ENCODE data around the gene CBX1.
"Not testable (repeated sequence)": the region's sequence is repeated elsewhere in the genome, so short reads cannot be mapped to it uniquely, and the experiment has no call there.

Gene CBX1

GRCh38 chr17:48123776-48124388, 22.6 kb upstream of the CBX1 start:
- in situ Hi-C loops (cut with MboI; ENCODE audit: low sequenced_read_pairs) = no loop called here

DNA sequence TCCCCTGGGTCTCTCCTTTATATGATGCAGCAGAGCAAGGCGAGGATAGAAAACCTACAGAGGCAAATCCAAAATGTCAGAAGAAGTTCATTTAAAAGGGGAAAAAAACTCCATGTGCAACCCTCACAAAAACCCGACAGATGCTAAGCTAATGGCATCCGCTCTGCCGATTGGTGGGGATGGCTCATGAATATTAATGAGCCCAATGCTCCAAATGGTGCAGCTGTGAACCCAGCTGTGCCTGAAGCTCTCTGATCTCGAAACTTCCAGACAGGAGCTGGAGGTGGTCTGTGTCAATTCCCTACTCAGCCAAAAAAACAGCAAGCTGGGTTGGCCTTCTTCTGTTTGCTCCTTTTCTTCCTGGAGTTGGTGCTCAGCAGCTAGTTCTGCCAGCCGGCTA, 21.8 kb upstream of the CBX1 start:
- in situ Hi-C loops (cut with MboI; ENCODE audit: low sequenced_read_pairs) = no loop called here

DNA sequence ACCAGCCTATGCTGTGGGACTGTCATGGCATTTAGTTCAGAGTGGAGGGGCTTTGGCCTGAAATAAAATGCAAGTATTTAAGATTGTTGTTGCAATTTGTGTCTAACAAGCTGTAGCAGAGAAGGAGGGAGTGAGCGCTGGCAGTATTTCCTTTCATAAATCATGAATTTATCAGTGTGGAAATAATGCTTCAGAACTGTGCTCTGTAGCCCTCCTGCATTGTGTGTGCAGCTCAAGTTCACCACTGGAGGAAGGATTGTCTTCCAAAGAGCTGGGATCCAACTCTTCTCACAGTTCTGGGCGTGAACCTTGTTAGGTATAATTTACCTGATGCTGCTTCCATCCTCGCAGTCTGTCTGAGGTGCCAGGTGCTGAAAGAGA, 21.4 kb upstream of the CBX1 start:
- in situ Hi-C loops (cut with MboI; ENCODE audit: low sequenced_read_pairs) = no loop called here

- in situ Hi-C loops (cut with MboI; ENCODE audit: low sequenced_read_pairs) = no loop called here
Measured at GRCh38 chr17:48121923-48122664, 20.8 kb upstream of the CBX1 start.

DNA sequence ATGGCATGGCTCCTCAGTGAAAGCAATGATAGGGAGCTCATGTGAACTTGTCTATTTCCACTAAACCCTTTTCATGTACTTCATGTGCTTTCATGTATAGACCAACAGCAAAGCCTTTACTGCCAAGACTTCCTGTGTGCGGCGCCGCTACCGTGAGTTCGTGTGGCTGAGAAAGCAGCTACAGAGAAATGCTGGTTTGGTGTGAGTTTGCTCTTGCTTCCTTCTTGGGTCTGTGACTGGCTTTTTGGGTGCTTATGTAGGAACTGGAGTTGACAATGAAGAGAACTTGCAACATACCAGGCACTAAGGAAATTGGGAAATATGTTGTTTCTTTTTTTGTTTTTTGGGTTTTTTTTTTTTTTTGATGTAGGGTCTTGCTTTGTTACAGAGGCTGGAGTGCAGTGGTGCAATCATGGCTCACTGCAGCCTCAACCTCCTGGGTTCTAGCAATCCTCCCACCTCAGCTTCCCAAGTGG, 12.0 kb upstream of the CBX1 start:
- in situ Hi-C loops (cut with MboI; ENCODE audit: low sequenced_read_pairs) = no loop called here

- in situ Hi-C loops (cut with MboI; ENCODE audit: low sequenced_read_pairs) = no loop called here
Measured at GRCh38 chr17:48111937-48112241, 10.6 kb upstream of the CBX1 start.

DNA sequence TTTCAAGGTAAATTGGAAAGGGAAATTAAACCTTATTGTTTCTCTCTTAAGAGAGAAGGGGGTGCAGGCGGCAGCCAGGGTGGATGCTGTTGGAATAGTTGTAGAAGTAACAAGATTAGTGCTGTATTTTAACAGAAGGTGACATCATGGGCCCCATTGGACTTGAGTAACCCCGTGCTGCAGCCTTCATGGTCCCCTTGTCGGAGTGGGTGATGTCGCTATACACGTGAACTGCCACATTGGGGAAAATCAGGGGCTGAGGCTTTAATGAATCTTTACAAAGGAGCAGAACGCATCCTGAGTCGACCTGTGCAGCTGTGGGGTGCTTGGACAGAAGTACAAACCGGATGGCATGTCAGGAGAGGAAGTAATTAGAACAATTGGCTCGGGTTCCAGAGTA, 9.5 kb upstream of the CBX1 start:
- in situ Hi-C loops (cut with MboI; ENCODE audit: low sequenced_read_pairs) = no loop called here

GRCh38 chr17:48107137-48108055, 6.1 kb upstream of the CBX1 start, which contains the start of gene SNX11:
Gene SNX11, plus strand, starts transcription at chr17:48107766. Its CDS starts 4,278 bp downstream, at chr17:48112044.
- in situ Hi-C loops (cut with MboI; ENCODE audit: low sequenced_read_pairs) = no loop called here

GRCh38 chr17:48106802-48107136, 5.5 kb upstream of the CBX1 start:
- in situ Hi-C loops (cut with MboI; ENCODE audit: low sequenced_read_pairs) = no loop called here

- in situ Hi-C loops (cut with MboI; ENCODE audit: low sequenced_read_pairs) = no loop called here
Measured at GRCh38 chr17:48104440-48104839, 3.2 kb upstream of the CBX1 start.

GRCh38 chr17:48102798-48103715, 1.8 kb upstream of the CBX1 start:
- in situ Hi-C loops (cut with MboI; ENCODE audit: low sequenced_read_pairs) = no loop called here

GRCh38 chr17:48102043-48102750, 919 bp upstream of the CBX1 start:
- in situ Hi-C loops (cut with MboI; ENCODE audit: low sequenced_read_pairs) = no loop called here

DNA sequence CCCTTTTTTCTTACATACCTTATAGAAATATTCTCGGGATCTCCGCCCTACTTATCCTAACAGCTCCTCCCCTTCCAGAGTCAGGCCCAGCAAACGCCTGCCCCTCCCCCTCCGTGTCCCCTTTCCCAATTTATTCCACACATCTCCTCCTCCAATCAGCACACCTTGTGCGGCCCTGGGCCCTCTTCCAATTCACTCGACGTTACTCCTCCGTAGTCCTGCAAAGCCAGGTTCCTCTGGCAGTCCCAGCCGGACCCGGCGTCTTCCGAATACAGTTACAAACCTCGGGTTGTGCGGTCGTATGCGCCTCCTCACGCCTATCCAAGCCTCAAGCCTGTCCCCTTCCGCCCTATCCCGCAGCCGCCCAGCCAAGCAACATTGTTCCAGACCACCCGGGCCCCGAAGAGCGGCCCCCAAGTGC, 677 bp downstream of the CBX1 start:
- in situ Hi-C loops (cut with MboI; ENCODE audit: low sequenced_read_pairs) = no loop called here

- in situ Hi-C loops (cut with MboI; ENCODE audit: low sequenced_read_pairs) = no loop called here
Measured at GRCh38 chr17:48100160-48100559, 1.1 kb downstream of the CBX1 start.

GRCh38 chr17:48095611-48096010, 5.7 kb downstream of the CBX1 start:
- in situ Hi-C loops (cut with MboI; ENCODE audit: low sequenced_read_pairs) = no loop called here

DNA sequence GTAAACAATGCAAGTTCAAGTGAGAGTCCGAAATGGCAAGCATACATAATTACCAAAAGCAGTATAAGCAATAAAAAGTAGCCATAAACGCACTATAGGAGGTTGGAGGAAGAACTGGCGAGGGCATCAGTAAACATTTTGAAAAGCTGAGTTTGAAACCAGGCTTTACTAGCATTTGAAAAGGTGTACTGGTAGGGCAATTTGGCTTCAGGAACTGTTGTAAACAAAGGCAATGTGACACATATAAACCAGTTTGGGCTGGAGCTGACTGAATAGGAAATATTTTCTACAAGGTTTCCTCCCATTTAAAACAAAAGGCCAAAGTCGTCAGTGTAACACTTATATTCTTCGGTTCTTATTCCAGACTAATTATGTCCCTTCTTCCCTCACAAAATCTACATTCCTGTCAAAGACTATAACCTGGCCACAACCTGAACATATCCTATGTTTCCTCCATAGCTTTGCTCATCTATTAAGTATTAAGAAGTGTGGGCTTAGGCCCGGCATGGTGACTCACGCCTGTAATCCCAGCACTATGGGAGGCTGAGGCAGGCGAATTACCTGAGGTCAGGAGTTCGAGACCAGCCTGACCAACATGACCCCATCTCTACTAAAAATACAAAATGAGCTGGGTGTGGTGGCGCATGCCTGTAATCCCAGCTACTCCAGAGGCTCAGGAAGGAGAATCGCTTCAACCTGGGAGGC, 7.8 kb downstream of the CBX1 start:
- in situ Hi-C loops (cut with MboI; ENCODE audit: low sequenced_read_pairs) = no loop called here

GRCh38 chr17:48084932-48085331, 16.3 kb downstream of the CBX1 start:
- in situ Hi-C loops (cut with MboI; ENCODE audit: low sequenced_read_pairs) = no loop called here

DNA sequence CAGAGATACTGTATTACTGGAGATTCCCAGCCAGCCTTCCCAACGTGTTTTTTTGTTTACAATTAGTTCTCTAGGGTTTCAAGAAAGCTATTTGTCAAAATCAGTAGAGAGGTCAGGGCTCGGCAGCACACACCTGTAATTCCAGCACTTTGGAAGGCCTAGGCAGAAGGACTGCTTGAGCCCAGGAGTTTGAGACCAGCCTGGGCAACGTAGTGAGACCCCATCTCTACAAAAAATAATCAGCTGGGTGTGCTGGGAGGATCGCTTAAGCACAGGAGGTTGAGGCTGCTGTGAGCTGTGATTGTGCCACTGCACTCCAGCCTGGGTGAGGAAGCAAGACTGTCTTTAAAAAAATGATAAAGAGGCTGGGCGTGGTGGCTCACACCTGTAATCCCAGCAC, 19.4 kb downstream of the CBX1 start:
- in situ Hi-C loops (cut with MboI; ENCODE audit: low sequenced_read_pairs) = no loop called here

DNA sequence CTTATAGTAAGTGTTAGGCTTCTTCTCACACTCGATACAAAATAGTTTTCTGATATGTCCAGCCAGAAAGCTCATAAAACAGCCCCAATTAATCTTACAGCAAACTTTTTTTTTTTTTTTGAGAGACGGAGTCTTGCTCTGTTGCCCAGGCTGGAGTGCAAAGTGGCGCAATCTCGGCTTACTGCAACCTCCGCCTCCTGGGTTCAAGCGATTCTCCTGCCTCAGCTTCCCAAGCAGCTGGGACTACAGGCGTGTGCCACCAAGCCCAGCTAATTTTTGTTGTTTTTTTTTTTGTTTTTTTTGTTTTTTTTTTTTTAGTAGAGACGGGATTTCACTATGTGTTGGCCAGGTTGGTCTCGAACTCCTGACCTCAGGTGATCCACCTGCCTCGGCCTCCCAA, 24.1 kb downstream of the CBX1 start:
- in situ Hi-C loops (cut with MboI; ENCODE audit: low sequenced_read_pairs) = not testable (repeated sequence)

Measured in HL-60/S4 (cell line).